Fibroblast of skin of scalp (primary cell): ENCODE measurements around the gene SLC49A3.

ENCODE experiments used
- DNase-seq: peaks from one replicate; pipeline ENCODE4 v3.0.0-alpha.2; 2013

Gene SLC49A3

GRCh38 chr4:665381-665750 is 23.6 kb downstream of the SLC49A3 start:
- DNase-seq = no peak

DNA sequence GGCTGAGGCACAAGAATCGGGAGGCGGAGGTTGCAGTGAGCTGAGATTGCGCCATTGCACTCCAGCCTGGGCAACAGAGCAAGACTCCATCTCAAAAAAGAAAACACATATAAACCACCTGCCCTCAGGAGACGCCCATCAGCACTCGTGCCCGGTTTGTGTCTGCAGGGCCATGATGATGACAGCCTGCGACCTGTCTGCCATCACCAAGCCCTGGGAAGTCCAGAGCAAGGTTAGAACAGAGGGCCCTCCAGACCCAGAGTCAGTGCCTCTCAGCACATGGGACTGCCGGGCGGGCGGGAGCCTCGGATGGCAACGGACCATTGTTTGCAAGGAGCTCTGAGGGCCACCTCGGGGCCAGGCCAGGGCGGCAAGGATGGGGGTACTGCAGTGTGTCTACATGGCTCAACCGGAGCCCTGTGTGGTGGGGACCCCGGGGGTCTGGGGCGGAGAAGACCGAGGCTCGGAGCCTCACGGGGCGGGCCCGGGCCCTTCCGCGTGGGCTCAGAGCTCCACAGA is 24.2 kb downstream of the SLC49A3 start:
- no peak for DNase-seq

GRCh38 chr4:663438-664428 is 25.2 kb downstream of the SLC49A3 start:
- no peak for DNase-seq

DNA sequence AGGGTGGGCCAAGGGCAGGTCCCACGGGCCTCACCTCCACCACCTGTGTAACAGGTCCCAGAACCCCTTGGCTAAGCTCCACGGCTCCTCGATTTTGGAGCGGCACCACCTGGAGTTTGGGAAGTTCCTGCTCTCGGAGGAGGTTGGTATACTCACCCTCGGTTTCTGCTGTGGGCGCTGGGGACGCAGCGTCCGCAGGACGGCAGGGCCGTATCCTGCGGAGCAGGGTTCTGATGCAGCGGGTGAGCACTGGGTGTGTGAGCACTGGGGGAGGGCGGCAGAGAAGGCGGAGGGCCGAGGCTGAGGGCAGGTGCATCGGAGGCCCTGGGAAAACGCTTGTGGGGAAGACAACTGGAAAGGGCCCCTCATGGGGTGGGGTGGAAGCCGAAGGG is 25.9 kb downstream of the SLC49A3 start:
- no peak for DNase-seq

GRCh38 chr4:661881-662761 is 26.8 kb downstream of the SLC49A3 start:
- no peak for DNase-seq

GRCh38 chr4:661231-661630 is 27.7 kb downstream of the SLC49A3 start:
- no peak for DNase-seq

GRCh38 chr4:660401-660800 is 28.6 kb downstream of the SLC49A3 start:
- DNase-seq = no peak

GRCh38 chr4:659851-660250 is 29.1 kb downstream of the SLC49A3 start:
- DNase-seq = no peak

DNA sequence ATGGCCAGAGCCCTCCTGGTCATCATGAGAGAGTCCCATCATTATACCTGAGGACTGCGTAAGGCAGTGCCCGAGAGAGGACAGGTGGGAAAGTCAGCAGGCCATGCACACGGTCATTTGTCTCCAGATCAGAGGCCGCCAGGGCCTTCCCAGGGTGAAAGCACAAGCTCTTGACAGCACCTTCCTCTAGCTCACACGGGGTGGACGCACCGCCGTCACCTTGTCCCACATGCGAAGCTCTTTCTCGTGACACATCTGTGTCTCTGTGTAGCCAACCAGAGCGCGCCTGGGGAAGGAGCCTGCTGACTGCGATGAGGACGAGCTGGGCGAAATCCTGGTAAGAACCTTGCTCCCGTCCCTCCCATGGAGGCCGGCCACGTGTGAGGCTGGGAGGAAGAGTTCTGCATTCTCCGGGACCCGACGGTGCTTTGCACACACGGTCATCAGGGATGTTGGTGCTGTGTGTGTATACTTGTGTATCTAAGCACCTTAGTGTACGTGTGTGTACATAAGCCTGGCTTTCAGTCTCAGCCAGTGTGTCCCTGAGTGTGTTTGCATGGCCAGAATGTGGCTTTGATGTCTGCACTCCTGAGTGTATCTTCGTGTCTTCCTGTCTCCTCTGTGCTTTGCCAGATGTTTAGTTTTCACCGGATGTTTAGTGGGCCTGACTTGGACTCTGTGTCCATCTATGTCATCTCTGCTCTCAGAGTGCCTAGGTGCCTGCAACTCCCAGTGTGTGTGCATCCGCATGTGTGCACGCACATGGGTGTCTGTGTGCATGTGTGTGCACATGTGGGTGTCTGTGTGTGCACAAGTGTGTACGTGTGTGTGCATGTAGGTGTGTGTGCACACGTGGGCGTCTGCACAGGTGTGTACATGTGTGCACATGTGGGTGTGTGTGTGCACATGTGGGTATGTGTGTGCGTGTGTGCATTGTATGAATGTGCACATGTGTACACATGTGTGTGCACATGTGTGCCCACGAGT is 30.0 kb downstream of the SLC49A3 start:
- no peak for DNase-seq

GRCh38 chr4:657834-658667 is 30.9 kb downstream of the SLC49A3 start:
- DNase-seq = no peak

DNA sequence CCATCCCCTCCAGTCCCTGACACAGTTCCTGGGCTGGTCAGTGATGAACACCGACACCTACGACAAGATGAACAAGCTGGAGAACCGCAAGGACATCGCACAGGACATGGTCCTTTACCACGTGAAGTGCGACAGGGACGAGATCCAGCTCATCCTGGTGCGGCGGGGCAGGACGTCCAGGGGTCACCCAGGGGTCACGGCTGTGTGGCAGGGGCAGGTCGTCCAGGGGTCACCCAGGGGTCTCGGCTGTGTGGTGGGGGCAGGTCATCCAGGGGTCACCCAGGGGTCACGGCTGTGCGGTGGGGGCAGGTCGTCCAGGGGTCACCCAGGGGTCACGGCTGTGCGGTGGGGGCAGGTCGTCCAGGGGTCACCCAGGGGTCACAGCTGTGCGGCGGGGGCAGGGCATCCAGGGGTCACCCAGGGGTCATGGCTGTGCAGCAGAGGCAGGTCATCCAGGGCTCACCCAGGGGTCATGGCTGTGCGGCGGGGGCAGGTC is 31.6 kb downstream of the SLC49A3 start:
- DNase-seq = no peak

GRCh38 chr4:656436-657337 is 32.3 kb downstream of the SLC49A3 start:
- no peak for DNase-seq

- no peak for DNase-seq
These were observed 33.3 kb downstream of the SLC49A3 start for GRCh38 chr4:655464-656151.

DNA sequence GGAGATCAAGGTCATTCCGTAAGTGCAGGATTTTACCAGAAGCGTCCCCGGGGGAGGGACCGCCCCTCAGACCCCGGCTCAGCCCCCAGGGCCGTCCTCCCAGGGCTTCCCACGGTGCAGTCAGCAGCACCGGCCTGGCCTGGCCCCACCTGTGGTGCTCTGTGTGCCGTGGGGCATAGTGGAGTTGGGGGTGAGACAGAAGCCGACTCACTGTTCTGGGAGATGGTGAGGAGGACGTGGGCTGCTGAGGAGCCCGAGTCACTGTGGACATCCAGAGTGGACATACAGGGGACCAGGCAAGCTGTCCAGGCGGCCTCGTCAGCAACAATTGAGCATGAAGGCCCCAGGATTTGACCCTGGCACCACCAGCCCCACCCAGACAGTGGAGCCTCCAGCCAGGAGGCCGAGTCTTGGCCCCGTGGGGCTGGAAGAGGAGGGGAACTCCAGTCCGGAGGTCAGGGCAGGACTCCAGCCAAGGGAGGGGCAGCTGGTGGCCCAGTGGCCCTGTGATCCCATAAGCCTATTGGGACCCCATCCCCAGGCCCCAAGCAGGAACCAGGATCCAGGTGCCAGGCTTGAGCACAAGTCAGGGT is 34.0 kb downstream of the SLC49A3 start:
- no peak for DNase-seq

DNA sequence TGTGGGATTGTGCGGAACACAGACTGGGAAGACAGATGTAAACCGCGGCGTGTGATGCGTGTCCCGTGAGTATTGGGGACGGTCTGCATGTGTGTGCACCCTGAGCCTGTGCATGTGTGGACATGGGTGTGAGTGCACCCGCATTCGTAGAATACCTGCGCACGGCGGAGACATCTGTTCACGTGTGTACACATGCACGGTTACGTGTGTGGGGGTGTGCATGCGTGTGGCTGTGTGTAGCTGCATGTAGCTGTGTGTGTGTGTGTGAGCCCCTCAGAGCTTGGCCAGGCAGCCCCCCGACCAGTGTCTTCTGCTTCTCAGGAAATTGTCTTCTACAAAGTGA is 34.5 kb downstream of the SLC49A3 start:
- DNase-seq = no peak

- no peak for DNase-seq
These were observed 35.0 kb downstream of the SLC49A3 start for GRCh38 chr4:653831-654502.

DNA sequence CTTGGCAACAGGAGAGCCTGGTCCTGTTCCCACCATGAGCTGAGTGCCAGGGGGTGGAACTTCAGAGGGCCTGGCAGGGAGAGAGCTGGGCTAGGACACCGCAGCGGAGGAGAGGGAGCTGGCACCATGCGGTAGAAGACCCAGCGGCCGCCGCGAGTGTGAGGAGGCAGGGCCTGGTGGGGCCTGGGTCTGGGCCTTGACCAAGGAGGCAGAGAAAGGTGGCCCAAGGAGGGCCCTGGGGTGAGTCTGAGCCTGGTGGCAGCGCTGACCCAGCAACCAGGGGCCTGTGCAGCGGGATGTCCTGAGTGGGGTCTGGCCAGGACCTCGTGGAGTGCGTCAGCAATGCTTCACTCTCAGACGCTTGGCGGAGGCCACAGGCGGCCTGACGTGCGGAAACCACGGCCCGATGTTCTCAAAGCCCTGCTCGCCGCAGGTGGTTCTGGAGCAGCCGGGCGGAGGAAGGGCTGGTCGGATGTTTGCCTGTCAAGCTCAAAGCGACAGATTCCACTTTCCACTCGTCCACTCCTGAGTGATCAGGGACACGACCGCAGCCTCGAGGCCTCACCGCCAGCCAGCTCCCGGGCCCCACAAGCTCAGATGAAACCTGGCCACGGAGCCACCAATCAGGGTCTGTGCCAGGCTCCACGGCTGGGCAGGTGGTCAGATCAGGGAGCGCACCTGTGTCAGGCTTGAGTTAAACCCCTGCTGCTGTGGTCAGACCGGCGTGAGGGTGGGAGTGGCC is 35.7 kb downstream of the SLC49A3 start:
- no peak for DNase-seq
